GM12878 (cell line): ENCODE data around the gene MTHFD2. TPM values are rescaled to one million over a fixed set of nuclear protein-coding genes. Genes with fewer than 3 reads are reported as not detected.

Experiments
- ATAC-seq: fragments of 200-7000 bp; cut with Tn5 transposase; 3 replicates; pipeline ENCODE4 v1.9.1; 2020; ENCODE audit warnings: mild to moderate bottlenecking, moderate library complexity
- BruUV-seq: library from RNA; stranded (reverse); fragments of 400-500 nt; replicated peaks from 2 replicates; lab custom pipeline; 2021; lab: Mats Ljungman, UMichigan
- CTCF ChIA-PET: fragments of 300-600 bp; sonication (Branson Sonifier 250); formaldehyde crosslinking; extraction: SDS; loops from one replicate; lab custom pipeline; 2021; ENCODE audit warnings: inconsistent platforms; lab: Yijun Ruan, JAX
- POLR2A ChIA-PET: fragments of 350-600 bp; formaldehyde crosslinking; extraction: SDS; loops from one replicate; lab custom pipeline; 2021; ENCODE audit warnings: inconsistent platforms; lab: Charles Lee
- RAD21 ChIA-PET: fragments of 300-600 bp; sonication (Branson Sonifier 250); formaldehyde crosslinking; loops from one replicate; lab custom pipeline; 2023; ENCODE audit warnings: antibody characterized with exemption; ENCODE audit not compliant: unreplicated experiment; lab: Charles Lee
- SMC1A ChIA-PET: fragments of 300-600 bp; sonication (Branson Sonifier 250); formaldehyde crosslinking; loops from one replicate; lab custom pipeline; 2023; ENCODE audit not compliant: unreplicated experiment, uncharacterized antibody; lab: Charles Lee
- DNase-seq: peaks from one replicate; pipeline ENCODE4 v3.0.0-alpha.2; 2011; ENCODE audit warnings: low read depth, low spot score
- FAIRE-seq: peaks from 3 replicates; lab custom pipeline; 2011; peaks lifted over from hg19 to GRCh38; lab: Jason Lieb, UNC
- H2AFZ ChIP-seq: 2 replicates; pipeline ENCODE4 v1.6.0; 2011; ENCODE audit warnings: low read depth, low read length, control low read depth; ENCODE audit not compliant: control insufficient read depth
- H3K27ac ChIP-seq: 2 replicates; pipeline ENCODE4 v1.5.1; 2011; ENCODE audit warnings: control low read depth; ENCODE audit not compliant: control insufficient read depth, insufficient read depth
- H3K27me3 ChIP-seq, 2 experiments: replicated peaks in 1 of 2; 2 replicates each; pipeline versions ENCODE4 v1.6.0 to v1.6.1; 2011; ENCODE audit warnings: low read length in 1 of 2; ENCODE audit not compliant: control insufficient read depth in 2 of 2, insufficient read depth in 2 of 2
- H3K36me3 ChIP-seq, 2 experiments: 2 replicates each; pipeline ENCODE4 v1.5.1; 2011; ENCODE audit warnings: low read length in 1 of 2; ENCODE audit not compliant: control insufficient read depth in 2 of 2, insufficient read depth in 2 of 2
- H3K4me1 ChIP-seq: 2 replicates; pipeline ENCODE4 v1.6.1; 2011; ENCODE audit warnings: mild to moderate bottlenecking, low read length, moderate library complexity, mixed read lengths; ENCODE audit not compliant: control insufficient read depth, insufficient read depth
- H3K4me2 ChIP-seq: 2 replicates; pipeline ENCODE4 v1.6.0; 2011; ENCODE audit warnings: control low read depth; ENCODE audit not compliant: control insufficient read depth, insufficient read depth
- H3K4me3 ChIP-seq: fragments of 200-600 bp; sonication (generic); 2 replicates; pipeline ENCODE4 v1.5.1; 2016
- H3K79me2 ChIP-seq: 2 replicates; pipeline ENCODE4 v1.6.0; 2011; ENCODE audit warnings: low read length; ENCODE audit not compliant: control insufficient read depth, insufficient read depth
- H3K9ac ChIP-seq: 2 replicates; pipeline ENCODE4 v1.8.0; 2011; ENCODE audit warnings: low read length, control low read depth, mixed read lengths; ENCODE audit not compliant: control insufficient read depth, insufficient read depth
- H3K9me3 ChIP-seq: replicated peaks from 3 replicates; pipeline ENCODE4 v1.5.1; 2011; ENCODE audit warnings: mild to moderate bottlenecking, low read length; ENCODE audit not compliant: control insufficient read depth, insufficient read depth
- H4K20me1 ChIP-seq: 2 replicates; pipeline ENCODE4 v1.6.0; 2011; ENCODE audit not compliant: control insufficient read depth, insufficient read depth
- BACH1 ChIP-seq: fragments of 450-650 bp; IDR thresholded peaks from 2 replicates; pipeline ENCODE4 v1.6.1; 2017; ENCODE audit warnings: mild to moderate bottlenecking, borderline replicate concordance
- E4F1 ChIP-seq: fragments of 450-650 bp; IDR thresholded peaks from 2 replicates; pipeline ENCODE4 v1.6.1; 2018; ENCODE audit warnings: borderline replicate concordance, mild to moderate bottlenecking; ENCODE audit not compliant: partially characterized antibody
- EED ChIP-seq: sonication (generic); IDR thresholded peaks from 2 replicates; pipeline ENCODE4 v1.6.1; 2016; ENCODE audit warnings: antibody characterized with exemption, low read depth
- IKZF2 ChIP-seq, 2 experiments: fragments of 450-650 bp; IDR thresholded peaks; 2 replicates each; pipeline ENCODE4 v1.6.1; 2017; ENCODE audit warnings: mild to moderate bottlenecking in 2 of 2, moderate library complexity in 2 of 2
- IRF4 ChIP-seq: IDR thresholded peaks from 2 replicates; pipeline ENCODE4 v1.6.1; 2011; ENCODE audit warnings: low read depth, low read length
- IRF5 ChIP-seq: fragments of 450-650 bp; IDR thresholded peaks from 2 replicates; pipeline ENCODE4 v1.6.1; 2017; ENCODE audit warnings: borderline replicate concordance
- MEF2B ChIP-seq: fragments of 450-650 bp; IDR thresholded peaks from 2 replicates; pipeline ENCODE4 v1.6.1; 2018; ENCODE audit warnings: mild to moderate bottlenecking, moderate library complexity; ENCODE audit not compliant: partially characterized antibody, poor library complexity, severe bottlenecking
- NR2C1 ChIP-seq: fragments of 450-650 bp; IDR thresholded peaks from 2 replicates; pipeline ENCODE4 v1.6.1; 2017; ENCODE audit warnings: antibody characterized with exemption, mild to moderate bottlenecking, moderate library complexity
- NRF1 ChIP-seq: conservative IDR thresholded peaks from 2 replicates; pipeline ENCODE4 v1.6.1; 2011; ENCODE audit warnings: mild to moderate bottlenecking, low read depth, low read length, improper control_type of control experiment
- RFX5 ChIP-seq: IDR thresholded peaks from 2 replicates; pipeline ENCODE4 v1.6.1; 2011; ENCODE audit warnings: low read depth, low read length, improper control_type of control experiment
- TARDBP ChIP-seq: IDR thresholded peaks from 2 replicates; pipeline ENCODE4 v1.6.1; 2016; ENCODE audit warnings: borderline replicate concordance
- ZNF687 ChIP-seq: fragments of 450-650 bp; IDR thresholded peaks from 2 replicates; pipeline ENCODE4 v1.6.1; 2017; ENCODE audit warnings: mild to moderate bottlenecking, moderate library complexity
- WGBS: methylation state at CpG from one replicate; pipeline ENCODE4 v1.1.6; 2016; ENCODE audit warnings: low lambda C conversion rate; ENCODE audit not compliant: insufficient replicate concordance, insufficient coverage; ENCODE audit errors: missing lambda C conversion rate; 5-methylcytosine and 5-hydroxymethylcytosine counted together
- in situ Hi-C: fragments of 300-500 bp; cut with MboI; formaldehyde crosslinking; loops from 9 replicates; pipeline ENCODE4 v1.14.3; 2018; ENCODE audit warnings: mixed read lengths
- intact Hi-C: fragments of 100-400 bp; cut with micrococcal nuclease; formaldehyde crosslinking; loops from one replicate; pipeline ENCODE4 v1.14.2; 2022; ENCODE audit not compliant: unreplicated experiment
- polyA plus RNA-seq, 11 experiments: library from polyadenylated mRNA; depleted of rRNA in 4 of 11; unstranded in 6 of 11; stranded (reverse) in 5 of 11; fragments of >200 nt; fragmentation: Nextera tagmentation in 4 of 11; fragmentation: Illumina TruSeq in 1 of 11; extraction: Ambion mirVana in 4 of 11; extraction: Trizol in 1 of 11; gene quantifications; 1 replicate in 1 of 11; 2 replicates in 10 of 11; pipeline versions ENCODE4 v1.2.1 to v1.2.3, GENCODE V29; 2011 to 2016; ENCODE audit warnings: inconsistent platforms in 2 of 11, missing spikeins in 2 of 11, low read depth in 1 of 11
- total RNA-seq, 4 experiments: library from RNA; depleted of rRNA in 3 of 4; stranded (reverse); fragments of >200 nt in 3 of 4; fragmentation: Illumina TruSeq in 1 of 4; extraction: Trizol in 1 of 4; gene quantifications; 2 replicates each; pipeline versions ENCODE4 v1.2.1 to v1.2.3, GENCODE V29; 2013 to 2021

The MTHFD2 gene
- total and polyA plus RNA-seq, 10 of the 15 experiments (the other 5 are each of a cell fraction or from before 2014, with no cell fraction given): 128 to 292 (median 150) TPM

- no peak for TF ChIP-seq IRF4
- no peak for TF ChIP-seq NRF1
- TF ChIP-seq RFX5: no peak
- TF ChIP-seq TARDBP: no peak
- no peak for TF ChIP-seq IRF5
- peak in 1 of 2 experiments; percentile 4; a peak in 1 of 4 replicates for TF ChIP-seq IKZF2 (IDR thresholded peaks at IDR 0.05)
- TF ChIP-seq EED: 0 out of 2 replicates have a peak, but pooled peaks have one; percentile 9
- no peak for TF ChIP-seq MEF2B
- peak; percentile 43; the same call in 1 of the 2 replicates for TF ChIP-seq NR2C1
- TF ChIP-seq BACH1: no peak
Observed at GRCh38 chr2:74179063-74179865, 19.2 kb upstream of the MTHFD2 start (continued).

GRCh38 chr2:74181739-74182138 lies 16.7 kb upstream of the MTHFD2 start:
- H2AFZ ChIP-seq: peak overlapping the region; percentile 22
- H3K9me3 ChIP-seq: no peaks in the 10 kb centered on the region
- peak overlapping the region; percentile 81 for H3K27ac ChIP-seq
- ChIA-PET POLR2A (interaction anchor here (0.6 to 8.2 kb wide), 10 partner anchors 9 to 357 kb away, joined by 4 to 83 read pairs (median 6); partner anchors contain the start of gene MTHFD2), RAD21 (interaction anchor here (0.6 to 2.8 kb wide), 13 partner anchors 9 to 437 kb away, joined by 3 to 14 read pairs (median 3); partner anchors contain the start of gene MTHFD2), SMC1A (interaction anchor here (0.6 to 2.2 kb wide), 16 partner anchors 10 to 355 kb away, joined by 3 to 14 read pairs (median 5); partner anchors contain the start of gene MTHFD2), CTCF (interaction anchor here (0.8 to 8.5 kb wide), 10 partner anchors 10 to 502 kb away, joined by 3 to 90 read pairs (median 4); partner anchors contain the start of gene MTHFD2)
- no peaks in the 10 kb centered on the region for H4K20me1 ChIP-seq
- H3K9ac ChIP-seq: peak overlapping the region; percentile 32; the same call in 1 of the 2 replicates
- no TSS peak for BruUV-seq
- H3K4me1 ChIP-seq: peaks cover 46% of the 10 kb centered on the region
- intact Hi-C loops (no loop called here), in situ Hi-C loops (no loop called here)
- DNase-seq: peak; percentile 86
- H3K36me3 ChIP-seq: no peaks in the 10 kb centered on the region
- peak overlapping the region; percentile 66 for H3K4me2 ChIP-seq
- peak; percentile 79 for FAIRE-seq
- peak overlapping the region; percentile 52; the same call in 1 of the 2 replicates for H3K4me3 ChIP-seq
- peak; percentile 47 for ATAC-seq
- WGBS: under 1% methylated on average over 7 of the region's 7 CpGs
- H3K79me2 ChIP-seq: peaks cover 21% of the 10 kb centered on the region
- H3K27me3 ChIP-seq: no peaks in the 10 kb centered on the region
- no peak for TF ChIP-seq E4F1
- 0 out of 2 replicates have a peak, but pooled peaks have one; percentile 42 for TF ChIP-seq ZNF687
